PC-9 (cell line): ENCODE data around the gene ITIH2. TPM values are rescaled to one million over a fixed set of nuclear protein-coding genes. Genes with fewer than 3 reads are reported as not detected.

ENCODE experiments used
- BruUV-seq: library from RNA; stranded (reverse); fragments of 400-500 nt; replicated peaks from 2 replicates; lab custom pipeline; 2021; lab: Mats Ljungman, UMichigan
- CTCF ChIA-PET: fragments of 300-600 bp; sonication (Branson Sonifier 250); formaldehyde crosslinking; loops from one replicate; lab custom pipeline; 2022; ENCODE audit warnings: antibody characterized with exemption; lab: Charles Lee
- POLR2A ChIA-PET: fragments of 300-600 bp; sonication (Branson Sonifier 250); formaldehyde crosslinking; loops from one replicate; lab custom pipeline; 2022; ENCODE audit warnings: antibody characterized with exemption; ENCODE audit not compliant: unreplicated experiment; lab: Charles Lee
- DNase-seq, 2 experiments: peaks; one replicate each; pipeline versions ENCODE4 v3.0.0 to v3.0.0-alpha.2; 2015 to 2022; ENCODE audit warnings: mixed read lengths in 1 of 2
- H2AFZ ChIP-seq: fragments of 200-600 bp; sonication (generic); 2 replicates; pipeline ENCODE4 v1.8.1; 2017; ENCODE audit warnings: antibody characterized with exemption
- H3F3A ChIP-seq: fragments of 200-600 bp; sonication (generic); 2 replicates; pipeline ENCODE4 v1.8.1; 2017; ENCODE audit warnings: antibody characterized with exemption, mild to moderate bottlenecking, low read depth; ENCODE audit not compliant: insufficient read depth
- H3K27ac ChIP-seq: fragments of 200-600 bp; sonication (generic); 2 replicates; pipeline ENCODE4 v1.6.1; 2016; ENCODE audit warnings: mixed run types
- H3K27me3 ChIP-seq: fragments of 200-600 bp; sonication (generic); 2 replicates; pipeline ENCODE4 v1.6.1; 2016; ENCODE audit warnings: low read depth, mixed run types; ENCODE audit not compliant: insufficient read depth
- H3K36me3 ChIP-seq: fragments of 200-600 bp; sonication (generic); 2 replicates; pipeline ENCODE4 v1.6.1; 2016; ENCODE audit warnings: low read depth, mixed run types
- H3K4me1 ChIP-seq: fragments of 200-600 bp; sonication (generic); replicated peaks from 2 replicates; pipeline ENCODE4 v1.6.1; 2016; ENCODE audit warnings: mixed run types; ENCODE audit not compliant: insufficient read depth
- H3K4me2 ChIP-seq: fragments of 200-600 bp; sonication (generic); 2 replicates; pipeline ENCODE4 v1.6.1; 2017; ENCODE audit warnings: mixed run types
- H3K4me3 ChIP-seq: fragments of 200-600 bp; sonication (generic); 2 replicates; pipeline ENCODE4 v1.6.1; 2016; ENCODE audit warnings: mixed run types
- H3K79me2 ChIP-seq: fragments of 200-600 bp; sonication (generic); 2 replicates; pipeline ENCODE4 v1.6.1; 2017; ENCODE audit warnings: low read depth, mixed run types
- H3K9me2 ChIP-seq: fragments of 200-600 bp; sonication (generic); 2 replicates; pipeline ENCODE4 v1.8.1; 2017; ENCODE audit warnings: mild to moderate bottlenecking; ENCODE audit not compliant: insufficient read depth
- H3K9me3 ChIP-seq: fragments of 200-600 bp; sonication (generic); 2 replicates; pipeline ENCODE4 v1.8.1; 2016; ENCODE audit warnings: low read depth; ENCODE audit not compliant: insufficient read depth
- H4K20me1 ChIP-seq: fragments of 200-600 bp; sonication (generic); 2 replicates; pipeline ENCODE4 v1.8.1; 2017; ENCODE audit not compliant: insufficient read depth
- CTCF ChIP-seq: fragments of 200-600 bp; sonication (generic); conservative IDR thresholded peaks from 2 replicates; pipeline ENCODE4 v1.6.1; 2017; ENCODE audit warnings: mixed run types, antibody characterized with exemption, mild to moderate bottlenecking, moderate library complexity
- EZH2 ChIP-seq: fragments of 200-600 bp; sonication (generic); IDR thresholded peaks from 2 replicates; pipeline ENCODE4 v1.8.0; 2017; ENCODE audit warnings: antibody characterized with exemption, low read depth
- intact Hi-C: fragments of 100-400 bp; cut with micrococcal nuclease; formaldehyde crosslinking; loops from one replicate; pipeline ENCODE4 v1.10.0; 2022; ENCODE audit not compliant: unreplicated experiment
- total RNA-seq: library from RNA; stranded (reverse); gene quantifications from 2 replicates; pipeline ENCODE4 v1.2.3, GENCODE V29; 2021

Gene ITIH2
- total RNA-seq, 1 experiment from 2014 or later, result not detected

GRCh38 chr10:7788639-7789286 is 85.6 kb downstream of the ITIH2 start:
- ChIA-PET POLR2A (interaction anchor here (0.6 to 1.1 kb wide), 7 partner anchors 9 to 1498 kb away, joined by 3 to 19 read pairs (median 5); no protein-coding TSS in a partner anchor), CTCF (no interaction called here)
- Histone ChIP-seq H3K4me3 (peak overlapping the region; percentile 80), H3K27ac (peak overlapping the region; percentile 12; the same call in 1 of the 2 replicates), H3K79me2 (peaks cover 96% of the 10 kb centered on the region), H3F3A (no peaks in the 10 kb centered on the region), H3K27me3 (no peaks in the 10 kb centered on the region), H2AFZ (peak overlapping the region; percentile 91), H3K4me1 (peaks cover 10% of the 10 kb centered on the region), H4K20me1 (peaks cover 12% of the 10 kb centered on the region), H3K36me3 (0 out of 2 replicates have a peak, but pooled peaks cover 3% of the 10 kb centered on the region), H3K4me2 (peak overlapping the region; percentile 94), H3K9me3 (no peaks in the 10 kb centered on the region), H3K9me2 (no peaks in the 10 kb centered on the region)
- TF ChIP-seq EZH2 (no peak), CTCF (no peak)
- TSS peak; percentile 26 for BruUV-seq
- intact Hi-C loops, result loop anchor here (1.0 kb wide), 2 partner anchors 9 to 30 kb away; partner anchors contain the start of gene TAF3
- DNase-seq, result peak in 1 of 2 experiments; percentile 12

GRCh38 chr10:7789390-7789789 is 86.3 kb downstream of the ITIH2 start:
- TF ChIP-seq CTCF, result no peak
- no peak for TF ChIP-seq EZH2
- H3K36me3 ChIP-seq, result 0 out of 2 replicates have a peak, but pooled peaks cover 3% of the 10 kb centered on the region
- H3K9me2 ChIP-seq, result no peaks in the 10 kb centered on the region
- H3K4me2 ChIP-seq, result peak overlapping the region; percentile 94
- H3K9me3 ChIP-seq, result no peaks in the 10 kb centered on the region
- H3K27me3 ChIP-seq, result no peaks in the 10 kb centered on the region
- BruUV-seq, result no TSS peak
- no peaks in the 10 kb centered on the region for H3F3A ChIP-seq
- POLR2A ChIA-PET, result interaction anchor here (0.6 to 0.7 kb wide), 2 partner anchors 8 to 256 kb away, joined by 5 to 7 read pairs; no protein-coding TSS in a partner anchor
- intact Hi-C loops, result loop anchor here (1.0 kb wide), 1 partner anchor 8 kb away; no protein-coding TSS in a partner anchor
- no peak for DNase-seq
- no peak overlapping the region for H3K27ac ChIP-seq
- H3K4me3 ChIP-seq, result peak overlapping the region; percentile 80
- peaks cover 18% of the 10 kb centered on the region for H4K20me1 ChIP-seq
- no peak overlapping the region for H2AFZ ChIP-seq
- H3K79me2 ChIP-seq, result peaks cover 99% of the 10 kb centered on the region
- CTCF ChIA-PET, result no interaction called here
- H3K4me1 ChIP-seq, result peaks cover 10% of the 10 kb centered on the region

- Histone ChIP-seq H3K79me2 (peaks cover 79% of the 10 kb centered on the region), H3K4me2 (no peak overlapping the region), H3K4me3 (no peak overlapping the region), H3K36me3 (peaks cover 9% of the 10 kb centered on the region), H4K20me1 (peaks cover 30% of the 10 kb centered on the region), H3K9me2 (no peaks in the 10 kb centered on the region), H3K27me3 (no peaks in the 10 kb centered on the region), H3K27ac (no peak overlapping the region), H3F3A (no peaks in the 10 kb centered on the region), H3K9me3 (no peaks in the 10 kb centered on the region), H2AFZ (no peak overlapping the region), H3K4me1 (peaks cover 10% of the 10 kb centered on the region)
- BruUV-seq, result no TSS peak
- POLR2A ChIA-PET, result interaction anchor here (0.6 kb wide), 1 partner anchor 252 kb away, joined by 3 read pairs; no protein-coding TSS in a partner anchor
- intact Hi-C loops, result no loop called here
- DNase-seq, result no peak
- CTCF ChIA-PET, result no interaction called here
- TF ChIP-seq CTCF (no peak), EZH2 (no peak)
Observed at GRCh38 chr10:7792541-7792940, 89.4 kb downstream of the ITIH2 start.
